K562 (cell line): ENCODE results near the gene CHAT. TPM values are rescaled to one million over a fixed set of nuclear protein-coding genes. Genes with fewer than 3 reads are reported as not detected.

ENCODE experiments used
- ATAC-seq: fragments of 200-7000 bp; cut with Tn5 transposase; 3 replicates; pipeline ENCODE4 v1.9.1; 2020; ENCODE audit warnings: moderate library complexity
- BruUV-seq: library from RNA; stranded (reverse); fragments of 400-500 nt; replicated peaks from 2 replicates; lab custom pipeline; 2021; lab: Mats Ljungman, UMichigan
- CTCF ChIA-PET: fragments of 300-600 bp; formaldehyde crosslinking; extraction: SDS; loops from one replicate; lab custom pipeline; 2021; ENCODE audit warnings: low intra/inter-chr PET ratio; lab: Yijun Ruan, JAX
- POLR2A ChIA-PET: fragments of 300-600, 350-650 bp; sonication (Branson Sonifier 250); formaldehyde crosslinking; extraction: SDS; loops from one replicate; lab custom pipeline; 2021; ENCODE audit warnings: antibody characterized with exemption, inconsistent platforms; lab: Yijun Ruan, JAX
- DNase-seq, 4 experiments: peaks; one replicate each; pipeline versions ENCODE4 v3.0.0 to v3.0.0-alpha.2; 2011 to 2018; ENCODE audit warnings: low spot score in 3 of 4, mixed read lengths in 3 of 4; ENCODE audit errors: extremely low read depth in 1 of 4
- FAIRE-seq: peaks from 2 replicates; lab custom pipeline; 2011; peaks lifted over from hg19 to GRCh38; lab: Jason Lieb, UNC
- H2AFZ ChIP-seq: 2 replicates; pipeline ENCODE4 v1.6.0; 2011; ENCODE audit warnings: low read depth, low read length, control low read depth, inconsistent platforms
- H3K27ac ChIP-seq: fragments of 200-600 bp; 3 replicates; pipeline ENCODE4 v1.8.0; 2011; ENCODE audit warnings: low read depth, mild to moderate bottlenecking, control low read depth, inconsistent platforms, low read length, moderate library complexity, mixed read lengths; ENCODE audit errors: extremely low read depth
- H3K27me3 ChIP-seq, 2 experiments: fragments of 300-600 bp in 1 of 2; 2 replicates in 1 of 2; 3 replicates in 1 of 2; pipeline versions ENCODE4 v1.6.0 to v1.8.0; 2011; ENCODE audit warnings: inconsistent platforms in 2 of 2, low read length in 2 of 2, mild to moderate bottlenecking in 1 of 2, mixed read lengths in 1 of 2, moderate library complexity in 1 of 2; ENCODE audit not compliant: control insufficient read depth in 2 of 2, insufficient read depth in 2 of 2
- H3K36me3 ChIP-seq: fragments of 300-600 bp; 3 replicates; pipeline ENCODE4 v1.8.0; 2011; ENCODE audit warnings: mild to moderate bottlenecking, low read length, inconsistent platforms; ENCODE audit not compliant: control insufficient read depth, insufficient read depth
- H3K4me1 ChIP-seq, 2 experiments: fragments of 200-600 bp in 1 of 2; replicated peaks in 1 of 2; 2 replicates in 1 of 2; 3 replicates in 1 of 2; pipeline versions ENCODE4 v1.5.1 to v1.8.0; 2011; ENCODE audit warnings: inconsistent platforms in 2 of 2, low read length in 2 of 2, mild to moderate bottlenecking in 1 of 2, mixed read lengths in 1 of 2, moderate library complexity in 1 of 2; ENCODE audit not compliant: control insufficient read depth in 2 of 2, insufficient read depth in 2 of 2
- H3K4me2 ChIP-seq: 2 replicates; pipeline ENCODE4 v1.6.1; 2011; ENCODE audit warnings: low read length, control low read depth, inconsistent platforms, mixed read lengths; ENCODE audit not compliant: insufficient read depth
- H3K4me3 ChIP-seq: fragments of 200-600 bp; sonication (generic), shearing (Covaris generic); 2 replicates; pipeline ENCODE4 v1.5.1; 2016; ENCODE audit warnings: control low read depth, inconsistent platforms
- H3K79me2 ChIP-seq: fragments of 200-600 bp; 3 replicates; pipeline ENCODE4 v1.8.0; 2011; ENCODE audit warnings: low read length, inconsistent platforms; ENCODE audit not compliant: control insufficient read depth, insufficient read depth
- H3K9ac ChIP-seq, 2 experiments: 2 replicates each; pipeline versions ENCODE4 v1.6.0 to v1.6.1; 2011; ENCODE audit warnings: low read depth in 2 of 2, low read length in 2 of 2, control low read depth in 1 of 2, inconsistent platforms in 1 of 2, mild to moderate bottlenecking in 1 of 2, mixed read lengths in 1 of 2; ENCODE audit not compliant: insufficient read depth in 1 of 2
- H3K9me1 ChIP-seq: one replicate; pipeline ENCODE4 v1.6.0; 2011; ENCODE audit warnings: inconsistent platforms, mild to moderate bottlenecking, low read length, moderate library complexity; ENCODE audit not compliant: control insufficient read depth, insufficient read depth
- H3K9me3 ChIP-seq: replicated peaks from 2 replicates; pipeline ENCODE4 v1.5.1; 2011; ENCODE audit warnings: low read depth, low read length, inconsistent platforms; ENCODE audit not compliant: control insufficient read depth, insufficient read depth
- H4K20me1 ChIP-seq: replicated peaks from 2 replicates; pipeline ENCODE4 v1.6.1; 2011; ENCODE audit warnings: low read length, inconsistent platforms, mixed read lengths; ENCODE audit not compliant: control insufficient read depth, insufficient read depth
- FOXM1 ChIP-seq, 2 experiments: fragments of 450-650 bp in 1 of 2; sonication (generic) in 1 of 2; formaldehyde crosslinking in 1 of 2; IDR thresholded peaks; 2 replicates each; pipeline versions ENCODE4 v1.6.1 to v1.9.0; 2017 to 2022; ENCODE audit warnings: low read depth in 2 of 2, mild to moderate bottlenecking in 2 of 2, missing genetic modification reagents in 1 of 2, moderate library complexity in 1 of 2
- KDM5B ChIP-seq: fragments of 200-600 bp; sonication (generic); IDR thresholded peaks from 2 replicates; pipeline ENCODE4 v1.6.1; 2012; ENCODE audit warnings: low read depth, mild to moderate bottlenecking, moderate library complexity, low read length, control low read depth, inconsistent platforms; ENCODE audit not compliant: insufficient replicate concordance
- MXI1 ChIP-seq: IDR thresholded peaks from 2 replicates; pipeline ENCODE4 v1.6.1; 2011; ENCODE audit warnings: low read depth, mild to moderate bottlenecking, improper control_type of control experiment, low read length
- NRF1 ChIP-seq, 2 experiments: fragments of 450-650 bp; IDR thresholded peaks in 1 of 2; conservative IDR thresholded peaks in 1 of 2; 2 replicates each; pipeline ENCODE4 v1.6.1; 2014; ENCODE audit warnings: mild to moderate bottlenecking in 2 of 2
- SOX6 ChIP-seq: fragments of 450-650 bp; IDR thresholded peaks from 2 replicates; pipeline ENCODE4 v1.6.1; 2014; ENCODE audit warnings: mild to moderate bottlenecking
- SRSF1 ChIP-seq: fragments of 200-400 bp; formaldehyde crosslinking; IDR thresholded peaks from 2 replicates; pipeline ENCODE4 v1.6.1; 2017; ENCODE audit warnings: mild to moderate bottlenecking, low read depth, low read length, moderate library complexity
- WGBS: fragments of 100-300 bp; shearing (Covaris generic); methylation state at CpG from one replicate; pipeline ENCODE4 v1.1.6; 2016; ENCODE audit warnings: low coverage, mixed read lengths; ENCODE audit not compliant: insufficient coverage; ENCODE audit errors: missing lambda C conversion rate; 5-methylcytosine and 5-hydroxymethylcytosine counted together
- in situ Hi-C: fragments of 300-500 bp; cut with MboI; formaldehyde crosslinking; loops from 4 replicates; pipeline ENCODE4 v1.15.0; 2018; ENCODE audit warnings: inconsistent platforms, mixed read lengths
- intact Hi-C: fragments of 100-400 bp; cut with micrococcal nuclease; formaldehyde crosslinking; loops from 2 replicates; pipeline ENCODE4 v1.14.2; 2022
- polyA plus RNA-seq, 8 experiments: library from polyadenylated mRNA; depleted of rRNA in 4 of 8; stranded (reverse) in 5 of 8; unstranded in 3 of 8; fragments of >200 nt; fragmentation: Nextera tagmentation in 2 of 8; fragmentation: Illumina TruSeq in 1 of 8; extraction: Ambion mirVana in 2 of 8; extraction: Trizol in 1 of 8; gene quantifications; 2 replicates each; pipeline versions ENCODE4 v1.2.1 to v1.2.3, GENCODE V29; 2011 to 2014; ENCODE audit warnings: inconsistent platforms in 1 of 8, missing spikeins in 1 of 8
- total RNA-seq, 7 experiments: library from RNA; depleted of rRNA in 6 of 7; stranded (reverse); fragments of >200 nt in 6 of 7; fragmentation: Illumina TruSeq in 2 of 7; extraction: Trizol in 2 of 7; gene quantifications; 2 replicates each; pipeline versions ENCODE4 v1.2.1 to v1.2.3, GENCODE V29; 2011 to 2021; ENCODE audit warnings: low replicate concordance in 1 of 7

The CHAT gene
- total and polyA plus RNA-seq, 9 of the 15 experiments (the other 6 are each of a cell fraction or from before 2014, with no cell fraction given) = not detected

GRCh38 chr10:49642311-49642710 is 28.5 kb downstream of the CHAT start:
- FAIRE-seq (no peak), DNase-seq (no peak), ATAC-seq (no peak)
- H3K27ac ChIP-seq = no peak overlapping the region
- no peak overlapping the region for H2AFZ ChIP-seq
- no peak overlapping the region for H3K4me3 ChIP-seq
- no peaks in the 10 kb centered on the region for H3K36me3 ChIP-seq
- ChIA-PET CTCF (no interaction called here), POLR2A (interaction anchor here (0.7 kb wide), 1 partner anchor 24 kb away, joined by 3 read pairs; no protein-coding TSS in a partner anchor)
- peaks cover 16 to 32% of the 10 kb centered on the region in 2 experiments; a peak in 4 of 5 replicates for H3K27me3 ChIP-seq
- H3K4me2 ChIP-seq = no peak overlapping the region
- no peaks in the 10 kb centered on the region for H3K9me3 ChIP-seq
- H3K79me2 ChIP-seq = no peaks in the 10 kb centered on the region
- in situ Hi-C loops (no loop called here), intact Hi-C loops (no loop called here)
- H3K9me1 ChIP-seq = no peaks in the 10 kb centered on the region
- 0% methylated on average over 3 of the region's 3 CpGs for WGBS
- TF ChIP-seq KDM5B (no peak), FOXM1 (IDR thresholded peaks at IDR 0.05; ENCODE audit: low read depth) (no peak), FOXM1 (CRISPR knock-in tag; IDR thresholded peaks at IDR 0.05; ENCODE audit: low read depth) (no peak), NRF1 (conservative IDR thresholded peaks at IDR 0.05 in 1 of 2, IDR thresholded peaks at IDR 0.05 in 1 of 2) (no peak), SOX6 (no peak), MXI1 (no peak), SRSF1 (no peak)
- BruUV-seq = no TSS peak
- H3K4me1 ChIP-seq = peaks cover 0 to 4% of the 10 kb centered on the region in 2 experiments; a peak in 1 of 5 replicates
- peaks cover 13% of the 10 kb centered on the region for H4K20me1 ChIP-seq
- no peak overlapping the region for H3K9ac ChIP-seq
